ENCODE data around the gene PLN.

- TF ChIP-seq L3MBTL2 (conservative IDR thresholded peaks at IDR 0.05): no peak
- no peak for TF ChIP-seq FOXM1 (IDR thresholded peaks at IDR 0.05; ENCODE audit: borderline replicate concordance)
These were observed 47.0 kb upstream of the PLN start for GRCh38 chr6:118501099-118501498.
